H1 (cell line): ENCODE results near the gene TNC. TPM values are rescaled to one million over a fixed set of nuclear protein-coding genes. Genes with fewer than 3 reads are reported as not detected.

ENCODE experiments used
- CTCF ChIA-PET: fragments of 300-600 bp; sonication (Branson Sonifier 250); formaldehyde crosslinking; loops from one replicate; lab custom pipeline; 2021; ENCODE audit not compliant: partially characterized antibody; lab: Charles Lee
- POLR2A ChIA-PET: fragments of 300-600 bp; sonication (Branson Sonifier 250); formaldehyde crosslinking; loops from one replicate; lab custom pipeline; 2021; ENCODE audit warnings: inconsistent platforms; ENCODE audit not compliant: partially characterized antibody; lab: Charles Lee
- DNase-seq, 2 experiments: peaks; one replicate each; pipeline versions ENCODE4 v3.0.0 to v3.0.0-alpha.2; 2010 to 2022; ENCODE audit warnings: low spot score in 2 of 2, low read depth in 1 of 2, mixed read lengths in 1 of 2
- FAIRE-seq: peaks from 2 replicates; lab custom pipeline; 2011; peaks lifted over from hg19 to GRCh38; lab: Jason Lieb, UNC
- H2AFZ ChIP-seq: 2 replicates; pipeline ENCODE4 v1.8.1; 2012; ENCODE audit warnings: low read length, inconsistent platforms
- H2AK5ac ChIP-seq: 2 replicates; pipeline ENCODE4 v1.6.1; 2013; ENCODE audit warnings: low read depth, low read length
- H2BK120ac ChIP-seq: replicated peaks from 2 replicates; pipeline ENCODE3; 2013; ENCODE audit warnings: low read depth, low read length, inconsistent platforms
- H2BK12ac ChIP-seq: 2 replicates; pipeline ENCODE4 v1.6.1; 2013; ENCODE audit warnings: low read depth, low read length
- H2BK15ac ChIP-seq: 2 replicates; pipeline ENCODE4 v1.6.1; 2013; ENCODE audit warnings: low read length
- H2BK20ac ChIP-seq: 2 replicates; pipeline ENCODE4 v1.6.1; 2013; ENCODE audit warnings: low read length
- H2BK5ac ChIP-seq: 2 replicates; pipeline ENCODE4 v1.6.1; 2013; ENCODE audit warnings: low read depth, low read length
- H3K14ac ChIP-seq: 2 replicates; pipeline ENCODE4 v1.6.1; 2013; ENCODE audit warnings: inconsistent platforms; ENCODE audit not compliant: insufficient read length
- H3K18ac ChIP-seq: 2 replicates; pipeline ENCODE4 v1.6.1; 2013; ENCODE audit warnings: low read length; ENCODE audit errors: extremely low read depth
- H3K23ac ChIP-seq: 2 replicates; pipeline ENCODE4 v1.6.1; 2013; ENCODE audit warnings: inconsistent platforms; ENCODE audit not compliant: insufficient read length
- H3K23me2 ChIP-seq: 2 replicates; pipeline ENCODE4 v1.6.1; 2013; ENCODE audit warnings: low read depth, low read length
- H3K27ac ChIP-seq: 2 replicates; pipeline ENCODE4 v1.6.1; 2011; ENCODE audit warnings: low read depth, low read length, inconsistent platforms
- H3K27me3 ChIP-seq, 4 experiments: replicated peaks in 1 of 4; 1 replicate in 1 of 4; 2 replicates in 3 of 4; pipeline versions ENCODE4 v1.6.1 to v1.8.1; 2011 to 2013; ENCODE audit warnings: low read length in 3 of 4, mild to moderate bottlenecking in 3 of 4, inconsistent platforms in 2 of 4, mixed read lengths in 2 of 4, moderate library complexity in 1 of 4; ENCODE audit not compliant: control insufficient read depth in 3 of 4, insufficient read depth in 3 of 4; ENCODE audit errors: extremely low read depth in 1 of 4
- H3K36me3 ChIP-seq, 4 experiments: 2 replicates each; pipeline versions ENCODE4 v1.6.1 to v1.8.1; 2011 to 2013; ENCODE audit warnings: mild to moderate bottlenecking in 4 of 4, low read length in 3 of 4, moderate library complexity in 2 of 4, control low read depth in 1 of 4, inconsistent platforms in 1 of 4; ENCODE audit not compliant: insufficient read depth in 4 of 4, control insufficient read depth in 2 of 4
- H3K4ac ChIP-seq: replicated peaks from 2 replicates; pipeline ENCODE3; 2013; ENCODE audit warnings: low read length, low read depth, mixed read lengths, inconsistent platforms; ENCODE audit not compliant: insufficient read length
- H3K4me1 ChIP-seq, 4 experiments: replicated peaks in 1 of 4; 1 replicate in 1 of 4; 2 replicates in 3 of 4; pipeline versions ENCODE4 v1.6.1 to v1.8.1; 2011 to 2013; ENCODE audit warnings: low read length in 3 of 4, inconsistent platforms in 2 of 4, mixed read lengths in 1 of 4; ENCODE audit not compliant: insufficient read depth in 4 of 4, control insufficient read depth in 3 of 4
- H3K4me2 ChIP-seq, 2 experiments: 2 replicates each; pipeline versions ENCODE4 v1.6.1 to v1.8.1; 2011 to 2013; ENCODE audit warnings: low read depth in 2 of 2, low read length in 2 of 2, control low read depth in 1 of 2, inconsistent platforms in 1 of 2, mild to moderate bottlenecking in 1 of 2; ENCODE audit not compliant: insufficient read depth in 1 of 2
- H3K4me3 ChIP-seq, 4 experiments: fragments of 200-600, 300-600 bp in 1 of 4; sonication (generic), shearing (Covaris generic), sonication (Bioruptor Twin) in 1 of 4; 2 replicates each; pipeline versions ENCODE4 v1.5.1 to v1.8.1; 2011 to 2016; ENCODE audit warnings: low read length in 4 of 4, low read depth in 3 of 4, control low read depth in 2 of 4, inconsistent platforms in 2 of 4, mild to moderate bottlenecking in 2 of 4, mixed read lengths in 1 of 4, moderate library complexity in 1 of 4; ENCODE audit not compliant: insufficient read depth in 2 of 4; ENCODE audit errors: extremely low read depth in 1 of 4
- H3K56ac ChIP-seq: replicated peaks from 2 replicates; pipeline ENCODE3; 2013; ENCODE audit warnings: low read depth, mild to moderate bottlenecking, mixed read lengths, low read length, inconsistent platforms; ENCODE audit not compliant: insufficient read length
- H3K79me1 ChIP-seq: 2 replicates; pipeline ENCODE4 v1.6.1; 2013; ENCODE audit warnings: low read depth, low read length, control low read depth
- H3K79me2 ChIP-seq, 2 experiments: 2 replicates each; pipeline versions ENCODE4 v1.6.1 to v1.8.1; 2012 to 2013; ENCODE audit warnings: low read length in 2 of 2, mild to moderate bottlenecking in 2 of 2, inconsistent platforms in 1 of 2; ENCODE audit not compliant: insufficient read depth in 2 of 2, control insufficient read depth in 1 of 2
- H3K9ac ChIP-seq, 4 experiments: replicated peaks in 1 of 4; 1 replicate in 1 of 4; 2 replicates in 3 of 4; pipeline versions ENCODE4 v1.6.1 to v1.8.1; 2011 to 2013; ENCODE audit warnings: low read depth in 3 of 4, low read length in 3 of 4, control low read depth in 2 of 4, mild to moderate bottlenecking in 2 of 4, moderate library complexity in 2 of 4, inconsistent platforms in 1 of 4; ENCODE audit errors: extremely low read depth in 1 of 4
- H3K9me3 ChIP-seq, 2 experiments: 2 replicates each; pipeline versions ENCODE4 v1.6.1 to v1.8.1; 2012 to 2013; ENCODE audit warnings: mild to moderate bottlenecking in 2 of 2, moderate library complexity in 2 of 2, control low read depth in 1 of 2, inconsistent platforms in 1 of 2, low read depth in 1 of 2, low read length in 1 of 2, mixed read lengths in 1 of 2; ENCODE audit not compliant: insufficient read depth in 2 of 2
- H4K20me1 ChIP-seq, 2 experiments: replicated peaks in 1 of 2; 2 replicates each; pipeline versions ENCODE3 to v1.8.1; 2011 to 2013; ENCODE audit warnings: inconsistent platforms in 2 of 2, low read length in 2 of 2, mild to moderate bottlenecking in 1 of 2; ENCODE audit not compliant: insufficient read depth in 2 of 2, control insufficient read depth in 1 of 2
- H4K5ac ChIP-seq: 2 replicates; pipeline ENCODE4 v1.6.1; 2013; ENCODE audit warnings: low read length, low read depth, mixed read lengths, inconsistent platforms; ENCODE audit not compliant: insufficient read length
- H4K8ac ChIP-seq: 2 replicates; pipeline ENCODE4 v1.8.0; 2013; ENCODE audit warnings: mild to moderate bottlenecking, moderate library complexity, low read length, inconsistent platforms; ENCODE audit not compliant: insufficient read depth; ENCODE audit errors: extremely low read depth
- H4K91ac ChIP-seq: replicated peaks from 2 replicates; pipeline ENCODE3; 2013; ENCODE audit warnings: low read length, mixed read lengths, inconsistent platforms; ENCODE audit not compliant: insufficient read length
- CHD2 ChIP-seq: IDR thresholded peaks from 2 replicates; pipeline ENCODE4 v1.6.1; 2012; ENCODE audit warnings: low read length, improper control_type of control experiment
- CTBP2 ChIP-seq: IDR thresholded peaks from 2 replicates; pipeline ENCODE4 v1.7.0; 2011; ENCODE audit warnings: borderline replicate concordance, mild to moderate bottlenecking, moderate library complexity, mixed read lengths, low read length; ENCODE audit not compliant: insufficient read depth, insufficient read length
- HDAC6 ChIP-seq: IDR thresholded peaks from one replicate; pipeline ENCODE4 v1.7.1; 2012; ENCODE audit warnings: low read depth, mild to moderate bottlenecking, inconsistent platforms, low read length, moderate library complexity
- JUND ChIP-seq: IDR thresholded peaks from 2 replicates; pipeline ENCODE4 v1.6.1; 2011; ENCODE audit warnings: mild to moderate bottlenecking, improper control_type of control experiment, low read length
- SIN3A ChIP-seq, 2 experiments: IDR thresholded peaks in 1 of 2; conservative IDR thresholded peaks in 1 of 2; 2 replicates each; pipeline ENCODE4 v1.6.1; 2011 to 2012; ENCODE audit warnings: low read length in 2 of 2, improper control_type of control experiment in 1 of 2, low read depth in 1 of 2, mild to moderate bottlenecking in 1 of 2
- SUZ12 ChIP-seq: fragments of 200-600 bp; sonication (generic); IDR thresholded peaks from 2 replicates; pipeline ENCODE4 v1.6.1; 2012; ENCODE audit warnings: mild to moderate bottlenecking, inconsistent platforms, low read length, moderate library complexity, mixed read lengths
- TAF1 ChIP-seq: IDR thresholded peaks from 2 replicates; pipeline ENCODE4 v1.6.1; 2011; ENCODE audit warnings: mild to moderate bottlenecking, low read depth, low read length
- WGBS, 2 experiments: shearing (Covaris generic) in 1 of 2; methylation state at CpG; one replicate each; pipeline versions ENCODE4 v1.1.6 to v1.1.7; 2013 to 2015; ENCODE audit warnings: low lambda C conversion rate in 2 of 2, mixed read lengths in 2 of 2, inconsistent platforms in 1 of 2, low coverage in 1 of 2, missing lambda C conversion rate in 1 of 2; ENCODE audit not compliant: insufficient replicate concordance in 2 of 2, insufficient coverage in 1 of 2, insufficient read length in 1 of 2; ENCODE audit errors: extremely low coverage in 1 of 2, missing lambda C conversion rate in 1 of 2; 5-methylcytosine and 5-hydroxymethylcytosine counted together
- polyA plus RNA-seq, 7 experiments: library from polyadenylated mRNA; depleted of rRNA in 3 of 7; stranded (reverse) in 5 of 7; unstranded in 2 of 7; fragments of >200 nt in 5 of 7; fragments of 200-250 nt in 2 of 7; gene quantifications; 1 replicate in 5 of 7; 2 replicates in 1 of 7; 4 replicates in 1 of 7; pipeline versions ENCODE4 v1.2.1 to v1.2.3, GENCODE V29; 2011 to 2013; ENCODE audit warnings: missing spikeins in 2 of 7, mixed read lengths in 2 of 7
- total RNA-seq: library from RNA; stranded (reverse); fragmentation: NEBNext Ultra II Directional; extraction: Animal tissue kit (Norgen Biotek cat#: 25700); gene quantifications from 2 replicates; pipeline ENCODE4 v1.2.1, GENCODE V29; 2021
- TF ChIP-seq, protein P1 (sequence below): IDR thresholded peaks from 2 replicates; pipeline ENCODE4 v1.6.1; 2011; ENCODE audit warnings: low read length, improper control_type of control experiment

The TNC gene
- total and polyA plus RNA-seq, 2 of the 8 experiments (the other 6 are each of a cell fraction or from before 2014, with no cell fraction given), result 6.2 to 11.4 TPM

DNA sequence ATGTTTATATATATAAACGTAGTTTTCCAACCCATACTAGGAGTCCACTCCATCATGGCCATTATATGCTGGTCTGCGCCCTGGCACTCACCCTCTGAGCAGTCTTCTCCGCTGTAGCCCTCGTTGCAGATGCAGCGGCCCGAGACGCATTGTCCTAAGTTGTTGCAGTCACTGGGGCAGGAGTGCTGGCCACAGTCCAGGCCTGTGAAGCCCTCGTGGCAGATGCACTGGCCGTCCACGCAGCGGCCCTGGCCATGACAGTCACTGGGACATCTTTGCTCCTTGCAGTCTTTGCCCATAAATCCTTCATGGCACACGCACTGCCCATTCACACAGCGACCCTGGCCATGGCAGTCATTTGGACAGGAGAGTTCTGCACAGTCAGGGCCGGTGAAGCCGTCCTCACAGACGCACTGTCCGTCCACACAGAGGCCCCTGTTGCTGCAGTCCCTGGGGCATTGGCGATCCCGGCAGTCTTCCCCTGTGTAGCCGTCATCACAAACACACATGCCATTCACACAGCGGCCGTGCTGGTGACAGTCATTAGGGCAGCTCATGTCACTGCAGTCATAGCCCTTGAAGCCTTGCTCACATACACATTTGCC is 32.1 kb downstream of the TNC start:
- no peak for FAIRE-seq
- WGBS, 2 experiments, result 93% methylated on average over 22 of the region's 22 CpGs; no CpG with 5 or more reads in 1 of the 2 experiments

More for the DNA sequence above, 32.1 kb downstream of the TNC start:
- Histone ChIP-seq H4K5ac (no peak overlapping the region), H3K4me1 (no peaks in the 10 kb centered on the region; a peak in 1 of 7 replicates), H2BK120ac (no peak overlapping the region), H3K4me3 (no peak overlapping the region), H3K4me2 (no peak overlapping the region), H2BK5ac (no peak overlapping the region), H3K9ac (no peak overlapping the region), H4K20me1 (no peaks in the 10 kb centered on the region), H3K4ac (no peak overlapping the region), H4K8ac (no peak overlapping the region), H3K23me2 (no peaks in the 10 kb centered on the region), H3K27me3 (no peaks in the 10 kb centered on the region), H3K27ac (no peak overlapping the region), H2AFZ (no peak overlapping the region), H3K23ac (no peak overlapping the region), H3K79me1 (no peaks in the 10 kb centered on the region), H2BK20ac (no peak overlapping the region), H3K79me2 (no peaks in the 10 kb centered on the region), H2AK5ac (peak overlapping the region; percentile 55; the same call in 1 of the 2 replicates), H2BK12ac (no peak overlapping the region; the same call in 1 of the 2 replicates), H3K56ac (no peak overlapping the region), H4K91ac (no peak overlapping the region), H2BK15ac (peak overlapping the region; percentile 12; the same call in 1 of the 2 replicates), H3K14ac (no peak overlapping the region), H3K18ac (no peak overlapping the region), H3K9me3 (no peaks in the 10 kb centered on the region), H3K36me3 (no peaks in the 10 kb centered on the region)
- DNase-seq, result no peak
- POLR2A ChIA-PET, result no interaction called here
- TF ChIP-seq TAF1 (no peak), SIN3A (conservative IDR thresholded peaks at IDR 0.05 in 1 of 2, IDR thresholded peaks at IDR 0.05 in 1 of 2; ENCODE audit: low read depth in 1 of 2, low read length in 2 of 2) (no peak), JUND (no peak), SUZ12 (no peak), HDAC6 (no peak), CTBP2 (no peak), CHD2 (no peak)
- TF ChIP-seq, protein P1, sequence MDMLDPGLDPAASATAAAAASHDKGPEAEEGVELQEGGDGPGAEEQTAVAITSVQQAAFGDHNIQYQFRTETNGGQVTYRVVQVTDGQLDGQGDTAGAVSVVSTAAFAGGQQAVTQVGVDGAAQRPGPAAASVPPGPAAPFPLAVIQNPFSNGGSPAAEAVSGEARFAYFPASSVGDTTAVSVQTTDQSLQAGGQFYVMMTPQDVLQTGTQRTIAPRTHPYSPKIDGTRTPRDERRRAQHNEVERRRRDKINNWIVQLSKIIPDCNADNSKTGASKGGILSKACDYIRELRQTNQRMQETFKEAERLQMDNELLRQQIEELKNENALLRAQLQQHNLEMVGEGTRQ, result no peak
- CTCF ChIA-PET, result no interaction called here
